H9 (cell line): ENCODE data around the gene DCANP1. TPM values are rescaled to one million over a fixed set of nuclear protein-coding genes. Genes with fewer than 3 reads are reported as not detected.

Experiments used
- DNase-seq: peaks from one replicate; pipeline ENCODE4 v3.0.0-alpha.2; 2017
- H2AFZ ChIP-seq: one replicate; pipeline ENCODE4 v1.6.1; 2013; ENCODE audit warnings: mild to moderate bottlenecking, low read length, control low read depth, moderate library complexity
- H2AK5ac ChIP-seq: 2 replicates; pipeline ENCODE4 v1.6.1; 2013; ENCODE audit warnings: low read length, control low read depth, mixed read lengths; ENCODE audit not compliant: insufficient read length
- H2BK120ac ChIP-seq: one replicate; pipeline ENCODE4 v1.6.1; 2013; ENCODE audit warnings: low read depth, mild to moderate bottlenecking, low read length, control low read depth, inconsistent platforms; ENCODE audit not compliant: poor library complexity, severe bottlenecking
- H2BK12ac ChIP-seq: 2 replicates; pipeline ENCODE4 v1.6.1; 2013; ENCODE audit warnings: low read length, control low read depth, mixed read lengths, low read depth; ENCODE audit not compliant: insufficient read length
- H2BK15ac ChIP-seq: 2 replicates; pipeline ENCODE4 v1.6.1; 2013; ENCODE audit warnings: low read depth, low read length, control low read depth
- H2BK20ac ChIP-seq: one replicate; pipeline ENCODE4 v1.6.1; 2013; ENCODE audit warnings: low read depth, mild to moderate bottlenecking, low read length, control low read depth, inconsistent platforms; ENCODE audit not compliant: poor library complexity, severe bottlenecking
- H2BK5ac ChIP-seq: 2 replicates; pipeline ENCODE4 v1.6.1; 2013; ENCODE audit warnings: low read length, control low read depth, mixed read lengths; ENCODE audit not compliant: insufficient read length
- H3K14ac ChIP-seq: 2 replicates; pipeline ENCODE4 v1.6.1; 2013; ENCODE audit warnings: low read length, control low read depth; ENCODE audit not compliant: insufficient read depth
- H3K18ac ChIP-seq: 2 replicates; pipeline ENCODE4 v1.6.1; 2013; ENCODE audit warnings: low read depth, mild to moderate bottlenecking, mixed read lengths, low read length, control low read depth; ENCODE audit not compliant: insufficient read length
- H3K23ac ChIP-seq: 2 replicates; pipeline ENCODE4 v1.6.1; 2013; ENCODE audit warnings: low read length, control low read depth, mixed read lengths, low read depth; ENCODE audit not compliant: insufficient read length
- H3K23me2 ChIP-seq: 2 replicates; pipeline ENCODE4 v1.6.1; 2013; ENCODE audit warnings: low read depth, mild to moderate bottlenecking, mixed read lengths, low read length, control low read depth; ENCODE audit not compliant: insufficient read length, poor library complexity, severe bottlenecking
- H3K27ac ChIP-seq: 2 replicates; pipeline ENCODE4 v1.5.1; 2013; ENCODE audit warnings: low read length, control low read depth, mixed read lengths, low read depth; ENCODE audit not compliant: insufficient read length
- H3K27me3 ChIP-seq: 2 replicates; pipeline ENCODE4 v1.6.1; 2013; ENCODE audit warnings: low read length, control low read depth, inconsistent platforms; ENCODE audit not compliant: insufficient read depth
- H3K4ac ChIP-seq: 2 replicates; pipeline ENCODE4 v1.6.1; 2013; ENCODE audit warnings: low read depth, mild to moderate bottlenecking, control low read depth, inconsistent platforms, low read length, moderate library complexity
- H3K4me1 ChIP-seq: 2 replicates; pipeline ENCODE4 v1.6.1; 2013; ENCODE audit warnings: low read length, control low read depth, inconsistent platforms; ENCODE audit not compliant: insufficient read depth
- H3K4me2 ChIP-seq: 2 replicates; pipeline ENCODE4 v1.6.1; 2013; ENCODE audit warnings: low read length, control low read depth, mixed read lengths; ENCODE audit not compliant: insufficient read length, insufficient read depth
- H3K56ac ChIP-seq: 2 replicates; pipeline ENCODE4 v1.6.1; 2013; ENCODE audit warnings: low read depth, mild to moderate bottlenecking, mixed read lengths, low read length, control low read depth; ENCODE audit not compliant: insufficient read length
- H3K79me1 ChIP-seq: 2 replicates; pipeline ENCODE4 v1.6.1; 2013; ENCODE audit warnings: low read depth, mild to moderate bottlenecking, moderate library complexity, low read length, control low read depth, inconsistent platforms; ENCODE audit not compliant: insufficient read depth, poor library complexity, severe bottlenecking
- H3K79me2 ChIP-seq: 2 replicates; pipeline ENCODE4 v1.6.1; 2013; ENCODE audit warnings: low read length, control low read depth, inconsistent platforms; ENCODE audit not compliant: insufficient read depth
- H3K9ac ChIP-seq: 2 replicates; pipeline ENCODE4 v1.6.1; 2013; ENCODE audit warnings: low read length, control low read depth, mixed read lengths; ENCODE audit not compliant: insufficient read length; ENCODE audit errors: extremely low read depth
- H3K9me3 ChIP-seq: one replicate; pipeline ENCODE4 v1.6.1; 2013; ENCODE audit warnings: low read depth, low read length, inconsistent platforms; ENCODE audit not compliant: control insufficient read depth
- H3T11ph ChIP-seq: one replicate; pipeline ENCODE4 v1.6.1; 2013; ENCODE audit warnings: mild to moderate bottlenecking, low read length, control low read depth, inconsistent platforms
- H4K20me1 ChIP-seq: one replicate; pipeline ENCODE4 v1.6.1; 2013; ENCODE audit not compliant: control insufficient read depth, insufficient read length, insufficient read depth
- H4K5ac ChIP-seq: 2 replicates; pipeline ENCODE4 v1.6.1; 2013; ENCODE audit warnings: low read depth, mild to moderate bottlenecking, mixed read lengths, low read length, control low read depth; ENCODE audit not compliant: insufficient read length
- H4K8ac ChIP-seq: replicated peaks from 2 replicates; pipeline ENCODE4 v1.6.1; 2013; ENCODE audit warnings: low read length, control low read depth, mixed read lengths, low read depth; ENCODE audit not compliant: insufficient read length
- H4K91ac ChIP-seq: 2 replicates; pipeline ENCODE4 v1.6.1; 2013; ENCODE audit warnings: low read depth, mild to moderate bottlenecking, moderate library complexity, mixed read lengths, low read length, control low read depth; ENCODE audit not compliant: insufficient read length
- H3K27ac Mint-ChIP-seq, 3 experiments: 2 replicates in 2 of 3; 3 replicates in 1 of 3; pipeline ENCODE4 v1.8.0; 2020 to 2021; ENCODE audit warnings: mixed read lengths in 3 of 3, mild to moderate bottlenecking in 1 of 3, moderate library complexity in 1 of 3
- H3K27me3 Mint-ChIP-seq: 2 replicates; pipeline ENCODE4 v1.8.0; 2021; ENCODE audit warnings: low read depth, mild to moderate bottlenecking, moderate library complexity, mixed read lengths
- H3K36me3 Mint-ChIP-seq, 3 experiments: 2 replicates in 2 of 3; 3 replicates in 1 of 3; pipeline ENCODE4 v1.8.0; 2020 to 2021; ENCODE audit warnings: low read depth in 3 of 3, mixed read lengths in 3 of 3; ENCODE audit not compliant: insufficient read depth in 1 of 3
- H3K4me1 Mint-ChIP-seq, 2 experiments: 2 replicates each; pipeline ENCODE4 v1.8.0; 2020; ENCODE audit warnings: mixed read lengths in 2 of 2
- H3K4me3 Mint-ChIP-seq, 2 experiments: 2 replicates in 1 of 2; 3 replicates in 1 of 2; pipeline ENCODE4 v1.8.0; 2020 to 2021; ENCODE audit warnings: mild to moderate bottlenecking in 2 of 2, mixed read lengths in 2 of 2, moderate library complexity in 1 of 2
- H3K9me3 Mint-ChIP-seq, 2 experiments: 2 replicates in 1 of 2; 3 replicates in 1 of 2; pipeline ENCODE4 v1.8.0; 2020; ENCODE audit warnings: mild to moderate bottlenecking in 2 of 2, mixed read lengths in 2 of 2, moderate library complexity in 1 of 2
- WGBS: extraction: QIAGEN DNeasy Blood & Tissue Kit; methylation state at CpG from one replicate; pipeline ENCODE4 v1.1.7; 2013; ENCODE audit warnings: missing lambda C conversion rate, low lambda C conversion rate, mixed read lengths; ENCODE audit not compliant: insufficient read length; ENCODE audit errors: extremely low coverage; 5-methylcytosine and 5-hydroxymethylcytosine counted together
- total RNA-seq: library from RNA; stranded (reverse); gene quantifications from 2 replicates; pipeline ENCODE4 v1.2.1, GENCODE V29; 2021
- TF ChIP-seq, protein P1 (sequence below): fragments of 200-600 bp; sonication (generic); conservative IDR thresholded peaks from 3 replicates; pipeline ENCODE4 v1.8.0; 2021; ENCODE audit warnings: antibody characterized with exemption, mild to moderate bottlenecking

DCANP1 gene
- total RNA-seq, 1 experiment from 2014 or later: not detected

DNA sequence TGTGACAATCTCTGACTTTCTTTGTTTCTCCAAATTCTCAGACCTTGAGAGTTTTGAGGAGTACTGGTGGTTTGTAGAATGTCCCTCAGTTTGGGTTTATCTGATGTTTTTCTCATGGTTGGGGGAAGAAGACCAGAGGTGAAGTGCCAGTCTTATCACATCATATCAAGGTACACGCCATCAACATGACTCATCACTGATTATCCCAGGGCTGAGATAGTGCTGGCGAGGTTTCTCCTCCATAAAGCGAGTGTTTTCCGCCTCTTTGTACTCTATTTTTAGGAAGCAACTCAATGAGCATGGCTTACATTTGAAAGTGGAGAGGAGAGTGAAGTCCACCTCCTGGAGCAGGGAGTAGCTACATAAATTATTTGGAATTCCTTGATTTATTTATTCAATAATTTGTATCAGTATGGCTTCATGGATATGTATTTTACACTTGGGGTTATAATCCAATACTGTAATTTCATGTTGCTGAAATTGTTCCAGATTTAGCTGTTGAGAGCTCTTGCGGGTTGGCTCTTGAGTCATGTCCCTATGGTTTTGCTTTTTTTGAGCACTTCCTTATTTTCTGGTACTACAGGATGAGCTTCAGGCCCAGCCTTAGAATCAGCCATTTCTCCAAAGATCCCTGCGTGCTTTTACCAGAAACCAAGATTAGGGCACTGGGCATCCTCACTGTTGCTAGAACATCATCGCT, 23.9 kb downstream of the DCANP1 start:
- Histone ChIP-seq H4K91ac (no peak overlapping the region), H3K56ac (no peak overlapping the region), H3K9ac (no peak overlapping the region), H3K18ac (no peak overlapping the region), H3K79me1 (no peaks in the 10 kb centered on the region), H2AFZ (no peak overlapping the region), H3K27ac (no peak overlapping the region), H3K4ac (no peak overlapping the region), H3K23ac (no peak overlapping the region), H3K4me1 (no peaks in the 10 kb centered on the region), H4K5ac (no peak overlapping the region), H3K14ac (no peak overlapping the region), H3K27me3 (no peaks in the 10 kb centered on the region), H2AK5ac (no peak overlapping the region), H3K23me2 (no peaks in the 10 kb centered on the region), H4K20me1 (no peaks in the 10 kb centered on the region), H3K9me3 (no peaks in the 10 kb centered on the region), H3T11ph (no peak overlapping the region), H4K8ac (no peak overlapping the region), H3K79me2 (no peaks in the 10 kb centered on the region), H2BK120ac (no peak overlapping the region), H2BK12ac (no peak overlapping the region), H2BK15ac (no peak overlapping the region), H2BK5ac (no peak overlapping the region), H3K4me2 (no peak overlapping the region), H2BK20ac (no peak overlapping the region)
- H3K27ac Mint-ChIP-seq: no peak overlapping the region
- TF ChIP-seq, protein P1, sequence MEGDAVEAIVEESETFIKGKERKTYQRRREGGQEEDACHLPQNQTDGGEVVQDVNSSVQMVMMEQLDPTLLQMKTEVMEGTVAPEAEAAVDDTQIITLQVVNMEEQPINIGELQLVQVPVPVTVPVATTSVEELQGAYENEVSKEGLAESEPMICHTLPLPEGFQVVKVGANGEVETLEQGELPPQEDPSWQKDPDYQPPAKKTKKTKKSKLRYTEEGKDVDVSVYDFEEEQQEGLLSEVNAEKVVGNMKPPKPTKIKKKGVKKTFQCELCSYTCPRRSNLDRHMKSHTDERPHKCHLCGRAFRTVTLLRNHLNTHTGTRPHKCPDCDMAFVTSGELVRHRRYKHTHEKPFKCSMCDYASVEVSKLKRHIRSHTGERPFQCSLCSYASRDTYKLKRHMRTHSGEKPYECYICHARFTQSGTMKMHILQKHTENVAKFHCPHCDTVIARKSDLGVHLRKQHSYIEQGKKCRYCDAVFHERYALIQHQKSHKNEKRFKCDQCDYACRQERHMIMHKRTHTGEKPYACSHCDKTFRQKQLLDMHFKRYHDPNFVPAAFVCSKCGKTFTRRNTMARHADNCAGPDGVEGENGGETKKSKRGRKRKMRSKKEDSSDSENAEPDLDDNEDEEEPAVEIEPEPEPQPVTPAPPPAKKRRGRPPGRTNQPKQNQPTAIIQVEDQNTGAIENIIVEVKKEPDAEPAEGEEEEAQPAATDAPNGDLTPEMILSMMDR: no peak
- peaks cover 60% of the 10 kb centered on the region for H3K27me3 Mint-ChIP-seq
- H3K36me3 Mint-ChIP-seq: peaks cover 0 to 2% (median 0%) of the 10 kb centered on the region in 3 experiments; a peak in 3 of 7 replicates
- H3K9me3 Mint-ChIP-seq: peaks cover 3 to 5% of the 10 kb centered on the region in 2 experiments; a peak in 4 of 5 replicates
- H3K4me3 Mint-ChIP-seq: no peak overlapping the region
- no peak for DNase-seq
- no peaks in the 10 kb centered on the region for H3K4me1 Mint-ChIP-seq
- whole genome bisulfite sequencing: no CpG with 5 or more reads among the region's 7 CpGs
